GM18858 (cell line): ENCODE data around the gene RECQL.
"Not testable (repeated sequence)": the region's sequence is repeated elsewhere in the genome, so short reads cannot be mapped to it uniquely, and the experiment has no call there.

Source experiments
- ATAC-seq: cut with Tn5 transposase; IDR thresholded peaks from one replicate; pipeline ENCODE4 v1.9.1; 2021; ENCODE audit not compliant: unreplicated experiment

RECQL gene

GRCh38 chr12:21502872-21503271 lies 1.4 kb upstream of the RECQL start:
- no peak for ATAC-seq

GRCh38 chr12:21502164-21502496 lies 695 bp upstream of the RECQL start:
- peak; percentile 0 for ATAC-seq

GRCh38 chr12:21500786-21501257 lies 613 bp downstream of the RECQL start:
- ATAC-seq, result peak; percentile 0

- no peak for ATAC-seq
These were observed 1.7 kb downstream of the RECQL start for GRCh38 chr12:21499765-21500164.

- no peak for ATAC-seq
These were observed 15.4 kb downstream of the RECQL start for GRCh38 chr12:21485998-21486397.

GRCh38 chr12:21483531-21483930 lies 17.9 kb downstream of the RECQL start:
- no peak for ATAC-seq

GRCh38 chr12:21478756-21479455 lies 22.5 kb downstream of the RECQL start:
- no peak for ATAC-seq

GRCh38 chr12:21476949-21477348 lies 24.5 kb downstream of the RECQL start:
- no peak for ATAC-seq

- ATAC-seq, result no peak
These were observed 25.9 kb downstream of the RECQL start for GRCh38 chr12:21475552-21475951.

GRCh38 chr12:21472197-21472823 lies 29.1 kb downstream of the RECQL start:
- no peak for ATAC-seq

- no peak for ATAC-seq
These were observed 30.1 kb downstream of the RECQL start for GRCh38 chr12:21471294-21471693.

GRCh38 chr12:21467334-21467733 lies 34.1 kb downstream of the RECQL start:
- ATAC-seq, result not testable (repeated sequence)

- no peak for ATAC-seq
These were observed 42.0 kb downstream of the RECQL start for GRCh38 chr12:21459474-21459873.

GRCh38 chr12:21456291-21456780 lies 45.1 kb downstream of the RECQL start:
- ATAC-seq, result no peak

GRCh38 chr12:21453312-21453852 lies 48.1 kb downstream of the RECQL start:
- ATAC-seq, result no peak

GRCh38 chr12:21451529-21451928 lies 49.9 kb downstream of the RECQL start:
- ATAC-seq, result no peak

- ATAC-seq, result no peak
These were observed 57.0 kb downstream of the RECQL start for GRCh38 chr12:21444193-21445146.

- ATAC-seq, result no peak
These were observed 62.1 kb downstream of the RECQL start for GRCh38 chr12:21439347-21439746.

GRCh38 chr12:21438643-21439042 lies 62.8 kb downstream of the RECQL start:
- no peak for ATAC-seq

- ATAC-seq, result no peak
These were observed 66.7 kb downstream of the RECQL start for GRCh38 chr12:21434699-21435098.

GRCh38 chr12:21433525-21433924 lies 67.9 kb downstream of the RECQL start:
- no peak for ATAC-seq
